SK-N-SH (cell line): ENCODE measurements around the gene ZMIZ1.

Source experiments
- CTCF ChIP-seq: fragments of 200-600 bp; sonication (generic); IDR thresholded peaks from 2 replicates; pipeline ENCODE4 v1.6.1; 2017; ENCODE audit warnings: antibody characterized with exemption, mild to moderate bottlenecking, moderate library complexity
- TEAD4 ChIP-seq: IDR thresholded peaks from 2 replicates; pipeline ENCODE4 v1.4.0; 2012; ENCODE audit warnings: mild to moderate bottlenecking, borderline replicate concordance; ENCODE audit not compliant: insufficient read depth

- TF ChIP-seq CTCF (no peak), TEAD4 (no peak)
These were observed 28.5 kb downstream of the ZMIZ1 start for GRCh38 chr10:79097021-79097872.
